HG03039 (cell line): ENCODE measurements around the gene IGFALS.
A peak's percentile ranks its signal among the peaks of the same experiment; 100 is the strongest.

ENCODE experiments used
- ATAC-seq: cut with Tn5 transposase; IDR thresholded peaks from one replicate; pipeline ENCODE4 v1.9.1; 2021; ENCODE audit warnings: mild to moderate bottlenecking, moderate library complexity; ENCODE audit not compliant: unreplicated experiment

Gene IGFALS

DNA sequence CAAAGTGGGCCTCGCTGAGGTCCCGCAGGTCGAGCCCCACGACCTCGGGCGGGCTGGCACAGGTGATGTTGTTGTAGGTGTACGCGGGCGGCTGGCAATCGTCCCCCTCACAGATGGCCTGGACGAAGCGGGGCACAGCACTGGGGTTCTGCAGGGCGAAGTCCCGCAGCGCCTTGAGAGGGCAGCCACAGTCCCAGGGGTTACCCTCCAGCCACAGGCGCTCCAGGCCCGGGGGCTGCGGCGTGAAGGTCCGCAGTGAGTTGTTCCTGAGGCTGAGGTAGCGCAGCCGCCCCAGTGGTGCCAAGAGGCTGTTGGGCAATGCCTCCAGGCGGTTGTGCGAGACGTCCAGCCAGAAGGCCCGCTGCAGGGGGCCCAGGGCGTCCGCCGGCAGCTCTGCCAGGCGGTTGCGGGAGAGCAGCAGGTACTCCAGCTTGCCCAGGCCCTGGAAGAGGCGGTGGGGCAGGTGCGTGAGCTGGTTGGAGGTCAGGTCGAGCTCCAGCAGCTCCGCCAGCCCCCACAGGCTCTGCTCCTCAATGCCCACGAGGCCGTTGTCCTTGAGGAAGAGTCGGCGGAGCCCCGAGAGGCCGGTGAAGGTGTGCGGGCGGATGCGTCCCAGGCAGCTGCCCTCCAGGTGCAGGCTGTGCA is 2.8 kb downstream of the IGFALS start:
- no peak for ATAC-seq

DNA sequence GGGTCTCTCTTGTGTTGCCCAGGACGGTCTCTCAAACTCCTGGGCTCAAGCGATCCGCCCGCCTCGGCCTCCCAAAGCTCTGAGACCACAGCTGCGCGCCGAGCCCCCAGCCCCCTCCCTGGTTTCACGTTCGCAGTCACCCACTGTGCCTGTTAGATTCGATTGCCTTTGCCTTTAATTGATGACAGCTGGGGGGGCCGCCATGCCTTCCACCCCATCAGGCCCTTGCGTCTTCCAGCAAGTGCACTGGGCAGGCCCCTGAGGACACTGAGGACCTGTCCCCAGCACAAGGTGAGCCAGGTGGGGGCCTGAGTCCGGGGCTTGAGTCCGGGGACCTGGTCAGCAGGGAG is 3.3 kb downstream of the IGFALS start:
- no peak for ATAC-seq

DNA sequence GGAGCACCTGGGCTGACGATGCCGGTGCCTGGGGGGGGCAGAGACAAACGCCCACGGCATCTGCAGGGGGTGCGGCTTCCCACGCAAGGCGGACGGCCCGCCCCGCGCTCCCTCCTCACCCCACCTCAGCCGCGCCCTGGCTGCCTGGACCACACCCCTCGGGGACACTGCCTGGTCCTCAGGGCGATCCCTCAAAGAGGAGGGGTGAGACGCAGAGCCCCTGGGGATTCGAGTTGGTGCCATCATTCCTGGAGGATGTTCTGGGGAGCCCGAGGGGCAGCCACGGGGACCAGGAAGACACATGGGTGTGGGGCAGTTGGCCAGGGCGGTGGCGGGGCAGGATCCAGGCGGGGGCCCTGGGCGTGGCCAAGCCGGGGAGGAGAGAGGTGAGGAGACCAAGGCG is 3.9 kb downstream of the IGFALS start:
- ATAC-seq, result no peak

DNA sequence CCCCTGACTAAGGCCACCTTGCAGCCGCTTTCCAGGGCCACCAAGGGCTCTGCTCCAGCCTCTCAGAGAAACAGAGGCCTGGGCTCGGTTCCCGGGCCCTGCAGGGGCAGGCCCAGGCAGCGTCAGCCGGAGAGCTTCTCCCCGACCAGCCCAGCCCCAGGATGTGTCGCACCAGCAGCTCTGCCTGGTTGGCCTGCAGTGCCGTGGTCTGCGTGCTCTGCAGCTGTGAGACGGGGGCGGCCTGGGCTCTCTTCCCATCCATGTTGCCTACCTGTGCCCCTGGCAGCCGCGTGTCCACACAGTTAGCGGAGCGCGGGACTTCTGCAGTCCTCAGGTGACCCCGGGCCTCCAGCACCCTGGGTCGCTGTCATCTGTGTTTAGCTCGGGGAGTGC is 4.8 kb downstream of the IGFALS start:
- ATAC-seq, result no peak

DNA sequence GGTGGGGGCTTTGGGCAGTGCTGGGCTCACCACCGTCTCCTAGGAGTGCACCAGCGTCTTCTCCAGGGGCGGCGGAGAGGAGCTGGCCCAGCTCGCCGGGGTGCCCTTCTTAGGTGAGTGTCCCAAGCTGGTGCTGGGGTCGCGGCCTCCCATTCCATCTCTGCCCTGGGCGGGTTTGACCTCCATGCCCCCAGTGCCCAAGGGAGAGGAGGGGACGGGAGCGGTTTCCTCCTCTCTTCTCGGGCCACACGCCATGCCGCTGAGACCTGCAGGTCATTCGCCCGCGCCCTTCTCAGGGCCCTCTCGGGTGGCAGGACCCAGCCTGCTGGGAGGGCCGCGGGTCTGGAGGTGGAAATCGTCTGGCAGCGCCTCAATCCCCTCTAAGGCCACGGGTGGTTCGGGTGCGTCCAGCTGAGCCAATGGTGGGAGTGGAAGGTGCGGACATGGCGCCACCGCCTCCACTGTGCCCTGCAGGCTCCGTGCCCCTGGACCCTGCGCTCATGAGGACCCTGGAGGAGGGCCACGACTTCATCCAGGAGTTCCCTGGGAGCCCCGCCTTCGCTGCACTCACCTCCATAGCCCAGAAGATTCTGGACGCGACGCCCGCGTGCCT is 5.3 kb downstream of the IGFALS start:
- no peak for ATAC-seq

DNA sequence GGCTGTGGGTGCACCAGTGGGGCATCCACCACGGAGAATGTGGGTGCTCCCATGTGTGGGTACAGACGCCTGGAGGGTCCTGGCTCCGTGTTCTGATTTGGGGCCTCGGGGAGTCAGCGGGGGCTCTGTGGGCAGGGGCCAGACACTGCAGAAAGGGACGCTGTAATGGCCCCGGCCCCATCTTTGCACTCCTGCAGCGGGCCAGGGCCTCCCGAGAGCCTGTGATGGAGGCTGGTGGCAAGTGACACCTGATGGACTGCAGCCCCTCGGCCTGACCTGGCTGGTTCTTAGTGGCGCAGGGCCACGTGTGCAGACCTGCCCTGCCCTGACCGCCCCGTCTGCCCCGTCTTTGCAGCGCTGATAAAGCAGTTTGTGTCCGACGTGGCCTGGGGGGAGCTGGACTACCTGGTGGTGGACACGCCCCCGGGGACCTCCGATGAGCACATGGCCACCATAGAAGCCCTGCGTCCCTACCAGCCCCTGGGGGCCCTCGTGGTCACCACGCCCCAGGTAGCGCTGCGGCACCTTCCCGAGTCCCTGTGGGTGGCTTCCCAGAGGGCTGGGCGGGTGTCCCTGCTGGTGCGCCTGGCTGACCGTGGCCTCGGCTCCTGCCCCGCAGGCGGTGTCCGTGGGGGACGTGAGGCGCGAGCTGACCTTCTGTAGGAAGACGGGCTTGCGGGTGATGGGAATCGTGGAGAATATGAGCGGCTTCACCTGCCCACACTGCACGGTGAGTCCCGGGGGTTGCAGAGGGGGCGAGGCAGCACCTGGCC is 6.0 kb downstream of the IGFALS start:
- ATAC-seq, result no peak

DNA sequence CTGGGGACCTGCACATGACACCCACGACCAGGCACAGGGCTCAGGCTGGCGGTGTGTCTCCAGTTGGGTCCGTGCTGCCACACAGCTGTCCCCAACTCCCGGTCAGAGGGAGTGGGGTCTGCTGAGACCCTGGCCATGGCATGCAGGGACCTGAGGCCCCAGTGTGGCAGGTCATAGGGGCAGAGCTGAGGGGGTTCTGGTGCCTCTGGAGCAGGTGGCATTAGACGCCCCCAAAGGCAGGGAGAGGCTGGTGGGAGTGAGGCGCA is 6.5 kb downstream of the IGFALS start:
- no peak for ATAC-seq

DNA sequence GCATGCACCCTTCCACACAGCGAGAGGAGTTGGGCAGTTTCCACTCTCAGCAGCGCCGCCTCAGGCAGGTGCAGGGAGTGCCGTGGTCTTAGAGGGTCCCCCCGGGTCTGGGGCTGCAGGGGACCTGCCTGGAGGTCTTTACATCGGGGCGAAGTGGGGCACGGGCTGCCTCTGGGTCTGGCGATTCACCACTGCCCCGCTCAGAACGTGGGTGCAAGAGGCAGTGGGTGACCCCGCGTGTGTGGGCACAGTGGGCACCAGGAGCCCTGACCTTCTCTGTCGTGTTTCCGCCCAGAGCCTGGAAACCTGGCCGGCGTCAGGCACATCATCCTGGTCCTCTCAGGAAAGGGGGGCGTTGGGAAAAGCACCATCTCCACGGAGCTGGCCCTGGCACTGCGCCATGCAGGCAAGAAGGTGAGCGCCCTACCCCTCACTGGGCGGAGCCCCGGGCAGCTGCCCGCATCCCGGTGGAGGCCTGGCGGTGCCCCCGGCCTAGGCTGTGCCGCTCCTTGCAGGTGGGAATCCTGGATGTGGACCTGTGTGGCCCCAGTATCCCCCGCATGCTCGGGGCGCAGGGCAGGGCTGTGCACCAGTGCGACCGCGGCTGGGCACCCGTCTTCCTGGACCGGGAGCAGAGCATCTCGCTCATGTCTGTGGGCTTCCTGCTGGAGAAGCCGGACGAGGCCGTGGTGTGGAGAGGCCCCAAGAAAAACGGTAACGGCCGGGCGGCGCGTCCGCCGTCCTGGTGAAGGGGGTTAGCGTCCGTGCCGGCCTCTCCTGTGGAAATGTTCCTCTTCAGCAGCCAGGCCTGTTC is 7.1 kb downstream of the IGFALS start:
- no peak for ATAC-seq

DNA sequence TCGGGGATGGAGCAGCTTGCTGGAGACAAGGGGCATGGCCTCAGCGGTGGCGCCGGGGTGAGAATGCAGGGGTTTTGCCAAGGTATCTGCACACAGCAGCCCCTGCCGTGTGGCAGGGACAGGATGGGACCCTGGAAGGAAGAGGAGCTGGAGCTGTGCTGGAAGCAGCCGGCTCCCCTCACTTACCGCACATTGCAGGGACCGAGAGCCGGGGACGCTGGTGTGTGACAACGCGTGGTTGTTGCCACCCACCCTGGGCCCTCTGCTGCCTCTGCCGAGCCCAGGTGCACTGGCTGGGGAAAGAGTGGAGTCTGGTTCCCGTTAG is 7.7 kb downstream of the IGFALS start:
- ATAC-seq, result no peak

DNA sequence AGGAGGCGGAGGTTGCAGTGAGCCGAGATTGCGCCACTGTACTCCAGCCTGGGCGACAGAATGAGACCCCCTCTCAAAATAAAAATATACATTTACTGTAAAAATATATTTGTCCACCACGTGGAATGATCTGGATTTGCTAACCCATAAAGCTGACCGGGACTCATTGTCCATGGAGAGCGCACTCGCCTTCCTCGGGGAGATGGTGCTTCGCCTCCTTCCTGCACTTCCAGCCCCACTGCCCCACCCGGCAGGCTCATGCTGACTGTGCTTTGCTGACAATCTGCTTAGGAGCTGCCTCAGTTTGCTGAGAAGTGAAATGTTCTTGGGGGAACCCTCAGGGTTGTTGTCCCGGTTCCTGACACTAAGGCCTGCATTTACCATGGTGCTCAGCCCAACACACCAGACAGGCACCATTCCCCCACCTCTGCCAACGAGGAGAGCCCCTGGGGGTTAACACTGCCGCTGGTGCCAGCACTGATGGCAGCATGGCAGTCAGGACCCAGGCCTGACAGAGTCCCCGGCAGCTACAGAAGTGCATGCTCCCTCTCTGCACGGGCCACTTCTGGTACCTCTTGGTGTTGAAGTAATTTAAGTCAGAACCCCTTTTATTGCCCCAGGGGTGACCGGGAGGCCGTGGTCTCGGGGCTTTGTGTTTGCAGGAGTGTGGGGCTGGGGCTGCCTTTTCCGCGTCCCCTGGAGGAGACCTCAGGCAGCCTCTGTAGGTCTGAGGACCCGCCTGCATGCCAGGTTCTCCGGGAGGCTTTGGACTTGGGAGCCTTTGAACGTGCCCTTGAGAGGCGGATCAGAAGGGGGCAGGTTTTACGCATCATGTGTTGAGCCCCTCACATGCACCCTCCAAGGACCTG is 8.3 kb downstream of the IGFALS start:
- no peak for ATAC-seq

DNA sequence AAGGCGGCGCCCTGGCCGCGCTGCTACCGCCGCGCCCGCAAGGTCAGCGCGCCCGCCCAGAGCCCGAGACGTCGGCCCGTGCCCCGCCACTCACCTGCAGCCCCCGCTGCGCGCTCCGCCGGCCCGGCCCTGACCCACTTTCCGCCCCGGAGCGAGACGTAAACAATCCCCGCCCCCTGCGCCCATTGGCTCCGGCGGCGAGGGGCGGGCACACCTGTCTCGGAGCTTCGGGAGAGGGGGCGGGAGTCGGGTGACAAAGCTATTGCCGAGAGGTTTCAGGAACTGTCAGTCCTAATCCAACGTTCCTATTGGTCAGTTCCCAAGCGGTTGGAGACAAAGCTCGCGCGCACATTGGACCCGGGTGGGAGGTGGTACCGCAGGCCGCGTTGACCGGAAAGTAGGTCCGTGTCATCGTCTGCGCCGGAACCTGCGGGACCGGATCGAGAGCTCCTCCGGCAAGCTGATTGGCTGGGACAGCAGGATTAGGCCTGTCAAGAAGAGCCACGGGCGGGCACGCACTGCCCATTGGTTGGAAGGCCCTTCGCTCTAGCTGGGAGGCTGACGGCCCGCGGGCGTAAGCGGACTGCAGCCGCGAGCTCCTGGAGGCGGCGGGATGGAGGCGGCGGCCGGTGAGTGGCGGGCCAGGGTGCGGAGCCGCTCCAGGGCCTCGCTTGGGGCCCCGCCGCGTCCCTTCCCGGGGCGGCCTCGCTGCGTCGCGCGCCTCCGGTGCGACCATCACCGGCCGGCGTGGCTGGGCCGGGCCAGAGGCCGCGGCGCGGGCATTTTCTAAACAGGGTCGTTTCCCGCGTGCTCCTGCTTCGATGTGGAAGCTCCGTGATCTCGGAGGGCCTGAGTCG is 10.9 kb downstream of the IGFALS start, which contains the start of the genes NUBP2 and SPSB3:
NUBP2 (plus strand) TSS at position 553 of the 857 bp plus-strand sequence; CDS start at position 614, 61 bp downstream.
SPSB3 (minus strand) TSS at position 164 of the 857 bp plus-strand sequence. CDS start 1,088 bp downstream, outside the sequence.
- peak; percentile 74 for ATAC-seq

DNA sequence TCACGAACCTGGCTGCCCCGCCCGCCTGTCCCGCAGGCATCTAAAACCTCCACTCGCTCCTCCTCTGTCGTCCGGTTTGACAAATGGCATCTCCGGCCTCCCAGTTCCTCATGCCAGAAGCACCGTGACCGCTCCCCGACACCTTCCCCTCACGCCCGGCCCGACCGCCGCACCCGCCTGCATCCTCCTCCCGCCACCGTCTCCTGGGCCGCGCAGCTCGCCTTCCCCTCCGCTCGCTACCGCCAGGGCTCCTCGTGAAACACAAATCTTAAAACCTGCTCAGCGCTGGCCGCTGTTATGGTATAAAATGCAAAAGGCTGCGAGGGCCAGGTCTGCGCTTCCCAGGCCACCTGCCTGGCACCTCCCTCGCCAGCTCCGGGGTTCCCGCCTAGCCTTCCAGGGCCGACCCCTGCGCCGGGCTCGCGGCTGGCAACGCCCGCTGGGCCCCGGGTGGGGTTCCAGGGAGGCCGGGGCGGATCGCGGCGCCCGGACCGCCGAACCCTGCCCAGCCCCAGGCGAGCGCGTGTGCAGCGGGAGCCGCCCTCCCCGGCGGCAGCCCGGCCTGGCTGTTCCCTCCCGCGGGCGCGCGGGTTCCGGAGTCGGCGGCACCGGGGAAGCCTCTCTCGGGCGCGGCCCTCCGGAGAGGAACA is 11.6 kb downstream of the IGFALS start:
- peak; percentile 6 for ATAC-seq

DNA sequence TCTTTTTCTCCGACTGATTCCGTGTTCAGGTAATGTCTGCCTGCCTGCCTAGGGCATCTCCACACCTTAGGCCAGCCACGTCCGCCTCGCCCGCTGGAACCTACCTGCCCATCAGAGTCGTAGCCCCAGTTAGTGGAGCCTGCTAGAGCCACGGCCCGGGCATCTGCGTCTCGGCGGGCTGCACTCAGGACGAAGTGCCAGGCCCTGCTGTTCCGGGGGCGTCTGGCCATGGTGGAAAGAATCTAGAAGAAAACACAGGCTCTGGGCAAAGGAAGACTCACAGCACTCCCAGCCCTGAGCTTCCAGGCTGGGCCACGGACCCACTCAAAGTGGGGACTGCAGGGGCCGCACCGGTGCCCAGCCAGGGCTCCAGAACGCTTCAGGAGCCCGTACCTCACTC is 12.3 kb downstream of the IGFALS start:
- no peak for ATAC-seq

DNA sequence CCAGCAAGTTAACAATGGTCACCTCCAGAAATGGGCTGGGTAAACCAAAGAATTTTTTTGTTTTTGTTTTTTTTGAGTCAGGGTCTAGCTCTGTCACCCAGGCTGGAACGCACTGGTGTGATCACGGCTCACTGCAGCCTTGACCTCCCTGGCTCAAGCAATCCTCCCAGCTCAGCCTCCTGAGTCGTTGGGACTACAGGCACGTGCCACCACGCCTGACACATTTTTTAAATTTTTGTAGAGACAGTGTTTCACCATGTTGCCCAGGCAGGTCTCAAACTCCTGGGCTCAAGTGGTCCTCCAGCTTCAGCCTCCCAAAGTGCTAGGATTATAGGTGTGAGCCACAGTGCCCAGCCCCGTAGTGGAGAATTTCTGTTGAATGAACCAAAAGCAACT is 12.8 kb downstream of the IGFALS start:
- ATAC-seq, result no peak

DNA sequence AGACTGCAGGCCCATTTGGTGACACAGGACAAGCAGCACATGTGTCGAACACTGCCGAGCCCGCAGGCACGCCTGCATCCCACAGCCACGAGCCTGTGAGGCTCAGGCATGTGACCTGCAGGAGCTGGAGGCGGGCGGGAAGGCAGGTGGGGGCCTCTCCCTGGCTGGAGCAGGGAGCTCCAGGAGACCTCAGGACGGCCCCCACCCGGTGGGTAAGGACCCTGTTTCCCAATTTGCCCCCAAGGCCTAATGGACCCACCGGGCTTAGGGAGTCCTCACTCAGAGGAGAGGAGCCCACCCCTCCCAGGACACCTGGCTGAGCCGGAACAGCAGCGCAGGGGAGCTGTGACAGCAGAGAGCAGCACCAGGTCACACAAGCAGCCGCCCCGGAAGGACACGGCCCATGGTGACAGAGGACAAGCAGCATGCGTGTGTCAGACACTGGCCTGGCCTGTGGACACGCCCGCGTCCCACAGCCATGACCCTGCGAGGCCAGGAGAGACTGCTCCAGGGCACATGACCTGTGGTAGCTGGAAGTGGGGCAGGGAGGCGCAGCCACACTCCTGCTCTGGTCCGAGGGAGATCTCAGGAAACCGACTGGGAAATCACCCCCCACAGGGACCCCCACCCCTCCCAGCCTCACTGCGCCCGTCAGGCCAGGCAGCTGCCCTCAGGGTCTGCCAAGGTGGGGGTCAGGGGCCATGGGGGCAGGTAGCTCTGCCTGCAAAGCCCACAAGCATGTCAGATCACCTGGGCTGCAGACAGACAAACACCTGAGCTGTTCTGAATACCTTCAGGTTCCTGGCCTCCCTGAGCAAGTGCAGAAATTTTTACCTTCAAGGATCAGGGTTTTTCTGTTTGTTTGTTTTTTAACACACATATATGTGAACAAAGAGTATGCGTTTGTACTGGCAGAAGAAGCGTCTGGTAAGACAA is 13.5 kb downstream of the IGFALS start:
- no peak for ATAC-seq

DNA sequence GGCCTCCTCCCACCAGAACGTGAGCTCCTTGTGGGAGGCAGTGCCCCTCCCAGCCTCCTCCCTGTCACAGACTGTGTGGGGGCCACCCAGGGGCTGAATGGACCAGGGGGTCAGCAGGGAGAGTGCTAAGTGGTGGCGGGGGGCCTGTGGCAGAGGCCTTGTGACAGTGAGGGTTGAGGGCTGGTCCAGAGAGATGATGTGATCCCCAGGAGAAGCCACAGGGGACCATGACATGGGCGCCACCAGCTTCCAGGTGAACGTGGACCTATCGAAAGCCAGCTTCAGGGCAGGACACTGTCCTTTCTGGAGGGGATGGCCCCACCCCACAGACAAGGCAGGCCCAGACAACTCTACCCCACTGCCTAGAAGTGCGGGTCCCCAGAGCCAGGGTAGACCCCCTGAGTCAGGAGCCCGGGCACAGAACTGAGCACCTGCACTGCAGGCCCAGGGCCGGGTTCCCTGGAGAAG is 14.2 kb downstream of the IGFALS start:
- ATAC-seq, result no peak

DNA sequence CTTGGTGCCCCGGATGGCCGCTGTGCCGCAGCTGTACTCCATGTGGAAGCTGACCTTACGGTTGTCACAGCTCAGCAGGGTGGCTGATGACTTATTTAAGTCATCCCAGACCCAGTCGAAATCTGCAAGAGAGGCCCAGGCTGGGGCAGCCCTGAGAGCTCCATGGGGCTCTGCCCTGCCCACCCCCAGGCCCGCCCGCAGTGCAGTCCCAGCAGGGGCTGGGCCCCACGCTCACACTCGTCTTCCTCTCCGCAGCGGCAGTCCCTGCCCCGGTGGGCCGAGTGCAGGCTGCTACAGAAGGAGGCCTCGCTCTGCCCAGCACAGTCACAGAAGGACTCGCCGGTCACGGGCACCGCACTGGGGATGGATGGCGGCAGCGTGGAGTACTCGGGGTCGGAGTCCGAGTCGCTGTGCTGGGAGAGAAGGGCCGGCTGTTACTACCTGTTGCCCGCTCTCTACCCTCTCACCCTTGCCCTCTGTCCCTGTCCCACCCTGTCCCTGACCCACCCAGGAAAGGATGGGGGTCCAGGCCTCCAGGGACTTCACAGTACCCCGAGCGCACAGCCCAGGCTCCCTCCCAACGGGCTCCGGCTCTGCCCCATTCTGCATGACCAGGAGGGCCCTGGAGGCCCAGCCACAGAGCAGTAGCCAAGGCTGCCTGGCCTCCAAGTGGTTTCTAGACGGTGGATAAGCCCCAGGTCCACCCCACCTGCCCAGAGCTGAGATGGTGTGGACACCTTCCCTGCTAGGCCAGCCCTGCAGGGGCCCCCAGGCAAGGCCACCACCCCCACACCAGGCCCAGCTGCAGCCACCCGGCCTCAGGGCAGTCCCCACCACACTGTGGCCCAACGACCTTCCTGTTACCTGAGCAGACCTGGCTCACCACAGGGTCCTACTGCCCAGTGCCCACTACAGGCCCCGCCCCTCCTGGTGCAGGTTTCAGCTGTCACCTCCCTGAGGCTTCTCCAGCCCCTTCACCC is 15.0 kb downstream of the IGFALS start:
- no peak for ATAC-seq
